GM12865 (cell line): ENCODE measurements around the gene TM4SF4.
"Not testable (repeated sequence)": the region's sequence is repeated elsewhere in the genome, so short reads cannot be mapped to it uniquely, and the experiment has no call there.

Experiments used
- DNase-seq: peaks from one replicate; pipeline ENCODE4 v3.0.0; 2010; ENCODE audit warnings: low read depth
- H3K4me3 ChIP-seq: 2 replicates; pipeline ENCODE4 v1.5.1; 2011; ENCODE audit warnings: mild to moderate bottlenecking, low read depth, low read length, control low read depth
- CTCF ChIP-seq: IDR thresholded peaks from 2 replicates; pipeline ENCODE4 v1.5.1; 2011; ENCODE audit warnings: low read length, control low read depth, low read depth, inconsistent platforms; ENCODE audit not compliant: insufficient read depth; ENCODE audit errors: missing control alignments

TM4SF4 gene

GRCh38 chr3:149442851-149443544 is 31.5 kb upstream of the TM4SF4 start:
- no peak for TF ChIP-seq CTCF
- DNase-seq = no peak
- no peak overlapping the region for H3K4me3 ChIP-seq

GRCh38 chr3:149443545-149443912 is 31.0 kb upstream of the TM4SF4 start:
- TF ChIP-seq CTCF = no peak
- no peak overlapping the region for H3K4me3 ChIP-seq
- no peak for DNase-seq

- not testable (repeated sequence) for H3K4me3 ChIP-seq
Observed at GRCh38 chr3:149444867-149445266, 29.6 kb upstream of the TM4SF4 start.

GRCh38 chr3:149448331-149448831 is 26.1 kb upstream of the TM4SF4 start:
- no peak for DNase-seq
- TF ChIP-seq CTCF = no peak
- no peak overlapping the region for H3K4me3 ChIP-seq

More at GRCh38 chr3:149444867-149445266, 29.6 kb upstream of the TM4SF4 start:
- not testable (repeated sequence) for DNase-seq

- H3K4me3 ChIP-seq = no peak overlapping the region
- DNase-seq = no peak
Observed at GRCh38 chr3:149449182-149449581, 25.3 kb upstream of the TM4SF4 start.

GRCh38 chr3:149449799-149450198 is 24.7 kb upstream of the TM4SF4 start:
- DNase-seq = no peak
- H3K4me3 ChIP-seq = no peak overlapping the region
- no peak for TF ChIP-seq CTCF

More at GRCh38 chr3:149449182-149449581, 25.3 kb upstream of the TM4SF4 start:
- no peak for TF ChIP-seq CTCF

- H3K4me3 ChIP-seq = no peak overlapping the region
- no peak for DNase-seq
- no peak for TF ChIP-seq CTCF
Observed at GRCh38 chr3:149450281-149450680, 24.2 kb upstream of the TM4SF4 start.
